OCI-LY1 (cell line): ENCODE results near the gene RNF34.
A peak's percentile ranks its signal among the peaks of the same experiment; 100 is the strongest.

Source experiments
- H2AFZ ChIP-seq: fragments of 200-600 bp; sonication (generic), shearing (Covaris generic); 2 replicates; pipeline ENCODE4 v1.6.0; 2014; ENCODE audit warnings: antibody characterized with exemption, mild to moderate bottlenecking, low read length
- H3F3A ChIP-seq: fragments of 200-600 bp; sonication (generic), shearing (Covaris generic); 2 replicates; pipeline ENCODE4 v1.6.0; 2014; ENCODE audit warnings: mild to moderate bottlenecking, antibody characterized with exemption, low read length, moderate library complexity; ENCODE audit not compliant: insufficient read depth
- H3K27ac ChIP-seq: fragments of 200-600 bp; sonication (generic); 2 replicates; pipeline ENCODE4 v1.5.1; 2014; ENCODE audit warnings: low read length, mixed run types, mild to moderate bottlenecking, low read depth; ENCODE audit not compliant: poor library complexity, severe bottlenecking
- H3K27me3 ChIP-seq: fragments of 200-600 bp; sonication (generic); 2 replicates; pipeline ENCODE4 v1.6.0; 2014; ENCODE audit warnings: antibody characterized with exemption, mild to moderate bottlenecking, low read length, moderate library complexity; ENCODE audit not compliant: insufficient read depth
- H3K36me3 ChIP-seq: fragments of 200-600 bp; sonication (generic); 2 replicates; pipeline ENCODE4 v1.6.1; 2014; ENCODE audit warnings: mild to moderate bottlenecking, antibody characterized with exemption, low read length, moderate library complexity, mixed read lengths; ENCODE audit not compliant: insufficient read depth
- H3K4me1 ChIP-seq: fragments of 200-600 bp; sonication (generic); 2 replicates; pipeline ENCODE4 v1.5.1; 2014; ENCODE audit warnings: mild to moderate bottlenecking, low read length, moderate library complexity; ENCODE audit not compliant: insufficient read depth, severe bottlenecking
- H3K4me2 ChIP-seq: fragments of 200-600 bp; sonication (generic), shearing (Covaris generic); 2 replicates; pipeline ENCODE4 v1.6.1; 2014; ENCODE audit warnings: low read length
- H3K4me3 ChIP-seq: fragments of 200-600 bp; sonication (generic); 2 replicates; pipeline ENCODE4 v1.5.1; 2014; ENCODE audit warnings: low read length, low read depth, mild to moderate bottlenecking, mixed read lengths; ENCODE audit not compliant: poor library complexity, severe bottlenecking
- H3K79me2 ChIP-seq: fragments of 200-600 bp; shearing (Covaris generic); 2 replicates; pipeline ENCODE4 v1.6.1; 2016; ENCODE audit warnings: mixed run types, low read length, mixed read lengths; ENCODE audit not compliant: insufficient read depth
- H3K9ac ChIP-seq: fragments of 200-600 bp; sonication (generic), shearing (Covaris generic); 2 replicates; pipeline ENCODE4 v1.6.1; 2014; ENCODE audit warnings: mild to moderate bottlenecking, low read length, mixed read lengths
- H3K9me2 ChIP-seq: fragments of 200-600 bp; sonication (generic), shearing (Covaris generic); 2 replicates; pipeline ENCODE4 v1.6.1; 2014; ENCODE audit warnings: low read depth, mild to moderate bottlenecking, low read length, mixed read lengths
- H3K9me3 ChIP-seq: fragments of 200-600 bp; shearing (Covaris generic); 2 replicates; pipeline ENCODE4 v1.6.1; 2014; ENCODE audit warnings: low read length, mixed read lengths
- H4K20me1 ChIP-seq: fragments of 200-600 bp; sonication (generic), shearing (Covaris generic); 2 replicates; pipeline ENCODE4 v1.6.0; 2016; ENCODE audit warnings: mild to moderate bottlenecking, low read length; ENCODE audit not compliant: insufficient read depth
- EZH2 ChIP-seq: fragments of 200-600 bp; sonication (generic), shearing (Covaris generic); IDR thresholded peaks from 2 replicates; pipeline ENCODE4 v1.8.0; 2017; ENCODE audit warnings: borderline replicate concordance, mixed run types, mild to moderate bottlenecking, antibody characterized with exemption, low read length, moderate library complexity, mixed read lengths
- TF ChIP-seq, protein P1 (sequence below): fragments of 200-600 bp; sonication (generic), shearing (Covaris generic); IDR thresholded peaks from 2 replicates; pipeline ENCODE4 v1.5.1; 2017; ENCODE audit warnings: mild to moderate bottlenecking, antibody characterized with exemption, low read length, moderate library complexity, mixed read lengths

Gene RNF34

DNA sequence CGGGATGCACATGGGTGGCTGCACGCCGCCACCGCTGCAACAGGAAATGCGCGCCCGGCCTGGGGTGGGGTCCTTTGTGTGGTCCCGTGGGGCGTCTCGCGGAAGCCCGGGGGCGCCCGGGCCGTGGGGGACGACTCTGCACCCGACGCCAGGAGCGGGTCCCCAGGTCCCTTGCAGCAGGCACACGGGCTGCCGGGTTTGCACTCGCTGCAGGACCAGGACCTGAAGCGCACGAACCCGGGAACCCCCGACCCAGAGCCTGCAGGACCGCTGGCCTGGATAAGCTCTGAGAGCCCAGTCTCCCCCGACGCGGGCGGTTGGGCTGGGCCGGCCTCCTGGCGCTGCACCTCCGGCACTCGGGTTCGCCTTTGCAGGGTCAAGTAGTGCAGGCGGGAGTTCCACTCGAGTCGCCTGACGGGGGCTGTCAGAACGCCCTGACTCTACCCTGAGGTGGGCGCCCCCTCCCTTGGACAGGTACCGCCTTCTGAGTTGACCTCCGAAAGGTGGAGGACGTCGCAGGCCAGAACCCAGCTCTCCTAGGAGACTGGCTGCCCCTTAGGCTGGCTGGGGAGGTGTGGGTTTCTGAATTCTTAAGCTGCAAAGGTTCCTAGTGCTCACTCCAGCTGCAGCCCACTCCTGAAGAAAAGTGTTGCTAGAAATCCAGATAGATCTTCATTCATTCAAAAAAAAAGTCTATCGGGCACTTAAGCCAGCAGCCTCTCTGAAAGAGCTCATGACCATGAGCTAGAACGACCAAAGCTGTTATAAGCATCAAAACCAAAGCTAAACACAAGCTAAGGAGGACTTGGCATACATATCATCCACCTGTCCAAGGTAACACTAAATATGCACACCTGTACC is 68.0 kb downstream of the RNF34 start:
- Histone ChIP-seq H3K27me3 (no peaks in the 10 kb centered on the region), H3K9me3 (no peaks in the 10 kb centered on the region), H3K4me1 (peaks cover 24% of the 10 kb centered on the region), H3K27ac (no peak overlapping the region), H3K36me3 (peaks cover 10% of the 10 kb centered on the region), H3F3A (no peaks in the 10 kb centered on the region), H4K20me1 (no peaks in the 10 kb centered on the region), H3K4me2 (peak overlapping the region; percentile 79), H3K79me2 (peaks cover 32% of the 10 kb centered on the region), H2AFZ (no peak overlapping the region), H3K9me2 (no peaks in the 10 kb centered on the region), H3K9ac (peak overlapping the region; percentile 64), H3K4me3 (peak overlapping the region; percentile 62)
- no peak for TF ChIP-seq EZH2
- TF ChIP-seq, protein P1, sequence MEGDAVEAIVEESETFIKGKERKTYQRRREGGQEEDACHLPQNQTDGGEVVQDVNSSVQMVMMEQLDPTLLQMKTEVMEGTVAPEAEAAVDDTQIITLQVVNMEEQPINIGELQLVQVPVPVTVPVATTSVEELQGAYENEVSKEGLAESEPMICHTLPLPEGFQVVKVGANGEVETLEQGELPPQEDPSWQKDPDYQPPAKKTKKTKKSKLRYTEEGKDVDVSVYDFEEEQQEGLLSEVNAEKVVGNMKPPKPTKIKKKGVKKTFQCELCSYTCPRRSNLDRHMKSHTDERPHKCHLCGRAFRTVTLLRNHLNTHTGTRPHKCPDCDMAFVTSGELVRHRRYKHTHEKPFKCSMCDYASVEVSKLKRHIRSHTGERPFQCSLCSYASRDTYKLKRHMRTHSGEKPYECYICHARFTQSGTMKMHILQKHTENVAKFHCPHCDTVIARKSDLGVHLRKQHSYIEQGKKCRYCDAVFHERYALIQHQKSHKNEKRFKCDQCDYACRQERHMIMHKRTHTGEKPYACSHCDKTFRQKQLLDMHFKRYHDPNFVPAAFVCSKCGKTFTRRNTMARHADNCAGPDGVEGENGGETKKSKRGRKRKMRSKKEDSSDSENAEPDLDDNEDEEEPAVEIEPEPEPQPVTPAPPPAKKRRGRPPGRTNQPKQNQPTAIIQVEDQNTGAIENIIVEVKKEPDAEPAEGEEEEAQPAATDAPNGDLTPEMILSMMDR = no peak

DNA sequence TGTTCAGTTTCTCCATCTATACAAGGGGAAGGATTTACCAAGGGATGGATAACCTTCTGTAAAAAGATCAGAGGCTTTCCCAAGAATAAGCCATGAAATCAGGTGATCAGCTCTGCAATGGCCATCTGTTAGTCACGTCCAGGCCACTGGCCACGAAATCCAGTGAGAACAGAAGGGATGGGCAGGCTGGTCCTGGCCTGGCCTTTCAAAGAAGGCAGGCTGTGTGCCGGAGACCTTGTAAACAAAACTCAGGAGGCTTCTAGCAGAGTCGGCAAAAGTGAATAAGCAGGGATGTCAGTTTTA is 68.5 kb downstream of the RNF34 start:
- no peaks in the 10 kb centered on the region for H4K20me1 ChIP-seq
- H3K4me1 ChIP-seq = peaks cover 24% of the 10 kb centered on the region
- no peak overlapping the region for H2AFZ ChIP-seq
- no peaks in the 10 kb centered on the region for H3K27me3 ChIP-seq
- H3K4me3 ChIP-seq = no peak overlapping the region
- H3F3A ChIP-seq = no peaks in the 10 kb centered on the region
- H3K9ac ChIP-seq = no peak overlapping the region; the same call in 1 of the 2 replicates
- TF ChIP-seq EZH2 = no peak
- TF ChIP-seq, protein P1 = no peak
- no peak overlapping the region for H3K27ac ChIP-seq
- peaks cover 29% of the 10 kb centered on the region for H3K79me2 ChIP-seq
- H3K4me2 ChIP-seq = peak overlapping the region; percentile 79; the same call in 1 of the 2 replicates
- H3K9me2 ChIP-seq = no peaks in the 10 kb centered on the region
- H3K36me3 ChIP-seq = peaks cover 10% of the 10 kb centered on the region
- H3K9me3 ChIP-seq = no peaks in the 10 kb centered on the region

DNA sequence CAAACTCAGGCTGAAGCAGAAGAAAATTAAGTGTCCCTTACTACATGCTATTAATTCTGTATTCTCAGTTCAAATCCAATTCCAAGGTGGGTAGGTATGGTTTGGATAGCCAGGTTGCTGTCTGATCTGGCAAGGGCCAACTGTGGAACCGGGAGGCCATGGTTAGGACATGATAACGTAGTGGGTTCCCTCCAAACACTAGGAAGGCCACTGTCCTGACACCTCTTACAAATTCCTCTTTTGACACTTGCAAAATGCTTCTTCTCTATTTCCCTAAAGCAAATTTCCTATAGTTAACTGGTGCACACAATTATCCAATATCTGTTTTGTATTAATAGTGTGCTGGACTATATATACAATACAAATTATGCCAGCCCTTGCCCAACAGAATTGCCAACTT is 70.8 kb downstream of the RNF34 start:
- H3K27ac ChIP-seq = no peak overlapping the region
- no peak overlapping the region for H3K9ac ChIP-seq
- no peak overlapping the region for H3K4me2 ChIP-seq
- peaks cover 6% of the 10 kb centered on the region for H3K79me2 ChIP-seq
- no peaks in the 10 kb centered on the region; the same call in 1 of the 2 replicates for H3K36me3 ChIP-seq
- no peaks in the 10 kb centered on the region for H4K20me1 ChIP-seq
- peaks cover 10% of the 10 kb centered on the region for H3K4me1 ChIP-seq
- H3F3A ChIP-seq = no peaks in the 10 kb centered on the region
- H3K9me2 ChIP-seq = no peaks in the 10 kb centered on the region
- no peak overlapping the region for H3K4me3 ChIP-seq
- H2AFZ ChIP-seq = no peak overlapping the region
- TF ChIP-seq, protein P1 = no peak
- TF ChIP-seq EZH2 = no peak
- no peaks in the 10 kb centered on the region for H3K9me3 ChIP-seq
- no peaks in the 10 kb centered on the region for H3K27me3 ChIP-seq
